ENCODE measurements around the gene WFIKKN1.

Gene WFIKKN1

DNA sequence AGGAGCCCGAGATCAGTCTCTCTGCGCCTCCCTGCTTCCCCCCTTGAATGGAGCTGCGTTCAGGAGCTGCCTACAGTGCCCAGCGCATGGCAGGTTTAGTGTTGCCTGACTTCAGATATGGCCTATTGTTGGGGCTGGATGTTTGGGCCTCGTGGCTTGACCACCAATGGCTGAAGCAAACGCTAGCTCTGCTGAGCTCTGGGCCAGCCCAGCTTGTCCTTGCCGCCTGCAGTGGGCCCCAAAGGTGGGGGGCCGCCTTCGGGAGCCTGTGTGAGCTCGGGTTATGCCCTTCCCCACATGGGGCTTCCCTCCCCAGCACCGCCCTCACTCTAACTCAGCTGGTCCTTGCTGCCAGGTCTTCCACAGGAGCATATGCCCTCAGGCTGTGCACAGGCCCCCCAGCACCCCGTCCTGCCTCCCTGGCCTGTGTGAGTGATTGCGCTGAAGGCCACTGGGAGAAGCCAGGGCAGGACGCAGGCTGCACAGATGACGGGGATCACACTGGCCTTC is 7.3 kb downstream of the WFIKKN1 start:
- DNase-seq = no peak

DNA sequence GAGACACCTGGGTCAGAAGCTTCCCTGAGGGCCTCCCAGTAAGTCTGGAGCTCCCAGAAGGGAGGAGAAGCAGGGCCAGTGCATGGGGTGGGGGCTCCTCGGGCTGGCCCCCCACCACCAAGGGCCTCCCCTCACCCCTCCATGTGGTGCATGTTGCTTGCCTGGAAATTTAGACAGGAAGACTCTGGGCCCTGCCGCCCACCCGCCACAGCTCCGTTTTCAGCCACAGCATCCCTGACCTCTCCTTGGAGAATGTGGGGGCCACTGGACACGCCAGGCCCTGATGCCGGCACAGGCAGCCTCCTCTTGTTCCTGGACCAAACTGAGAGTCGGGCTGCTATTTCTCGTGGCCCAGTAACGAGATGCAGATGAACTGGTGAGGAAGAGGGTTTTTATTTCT is 8.1 kb downstream of the WFIKKN1 start:
- no peak for DNase-seq

- no peak for DNase-seq
These were observed 9.8 kb downstream of the WFIKKN1 start for GRCh38 chr16:640614-641013.

DNA sequence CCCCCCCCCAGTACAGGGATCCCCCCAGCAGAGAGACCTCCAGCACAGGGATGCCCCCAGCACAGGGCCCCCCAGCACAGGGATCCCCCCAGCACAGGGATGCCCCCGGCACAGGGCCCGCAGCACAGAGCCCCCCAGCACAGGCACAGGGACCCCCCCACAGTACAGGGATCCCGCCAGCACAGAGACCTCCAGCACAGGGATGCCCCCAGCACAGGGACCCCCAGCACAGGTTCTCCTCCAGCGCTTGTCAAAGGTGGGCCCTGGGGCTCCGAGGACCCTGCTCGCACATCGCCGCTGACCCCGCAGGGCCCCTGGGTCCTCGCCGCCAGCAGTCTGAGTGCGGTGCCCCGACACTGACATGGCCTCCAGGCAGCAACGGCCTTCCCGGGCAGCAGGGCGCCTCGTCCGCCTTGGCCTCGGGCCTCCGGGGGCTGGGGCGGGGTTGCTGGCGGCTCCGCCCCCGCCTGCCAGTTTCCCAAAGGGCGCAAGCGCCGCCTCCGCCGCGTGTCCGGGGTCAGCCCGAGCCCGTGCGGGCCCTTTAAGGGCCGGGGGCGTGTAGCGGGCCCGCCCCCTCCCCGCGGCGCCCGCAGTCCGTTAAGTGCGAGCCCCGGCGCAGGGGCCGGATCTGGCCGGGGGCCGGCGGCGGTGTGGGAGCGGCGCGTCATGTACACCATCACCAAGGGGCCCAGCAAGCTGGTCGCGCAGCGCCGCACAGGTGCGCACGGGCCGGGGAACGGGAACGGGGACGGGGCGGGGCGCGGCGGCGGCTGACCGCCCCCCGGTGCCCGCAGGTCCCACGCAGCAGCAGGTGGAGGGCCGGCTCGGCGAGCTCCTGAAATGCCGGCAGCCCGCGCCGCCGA is 10.8 kb downstream of the WFIKKN1 start, which contains the start of gene MCRIP2:
Gene MCRIP2 (plus strand): TSS at position 503 of the 863 bp plus-strand sequence. CDS start 164 bp downstream, at position 667.
- DNase-seq = peak; percentile 80

GRCh38 chr16:642189-643049 is 11.6 kb downstream of the WFIKKN1 start:
- no peak for DNase-seq

DNA sequence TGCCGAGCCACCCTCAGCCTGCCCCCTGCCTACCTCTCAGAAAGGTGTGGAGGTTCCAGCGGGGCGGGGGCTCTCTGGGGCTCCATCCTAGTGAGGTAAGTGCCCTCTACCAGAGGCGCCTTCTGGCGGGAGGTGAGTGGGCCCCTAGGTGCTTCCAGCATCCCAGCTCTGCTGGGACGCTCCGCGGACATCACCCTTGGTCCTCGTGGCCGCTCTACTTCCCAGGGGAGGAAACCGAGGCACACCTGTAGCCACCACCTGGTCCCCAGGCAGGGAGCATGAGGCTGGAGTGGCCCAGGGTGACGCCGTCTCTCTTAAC is 12.2 kb downstream of the WFIKKN1 start:
- DNase-seq = no peak

DNA sequence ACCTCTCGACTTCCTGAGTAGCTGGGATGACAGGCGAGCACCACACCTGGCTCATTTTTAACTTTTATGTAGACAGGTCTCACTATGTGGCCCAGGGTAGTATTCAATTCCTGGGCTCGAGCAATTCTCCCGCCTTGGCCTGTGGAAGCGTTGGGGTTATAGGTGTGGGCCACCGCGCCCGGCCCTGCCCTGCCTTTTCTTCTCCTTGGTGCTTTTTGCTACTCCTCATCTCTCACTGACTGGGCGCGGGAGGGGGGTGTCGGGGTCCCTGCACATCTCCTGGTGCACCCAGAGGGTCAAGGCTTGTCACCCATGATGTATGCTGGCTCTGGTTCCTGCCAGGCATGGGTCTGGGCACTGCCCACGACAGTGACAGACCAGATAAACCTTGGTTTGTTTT is 13.8 kb downstream of the WFIKKN1 start:
- no peak for DNase-seq

GRCh38 chr16:645852-646678 is 15.3 kb downstream of the WFIKKN1 start:
- no peak for DNase-seq

DNA sequence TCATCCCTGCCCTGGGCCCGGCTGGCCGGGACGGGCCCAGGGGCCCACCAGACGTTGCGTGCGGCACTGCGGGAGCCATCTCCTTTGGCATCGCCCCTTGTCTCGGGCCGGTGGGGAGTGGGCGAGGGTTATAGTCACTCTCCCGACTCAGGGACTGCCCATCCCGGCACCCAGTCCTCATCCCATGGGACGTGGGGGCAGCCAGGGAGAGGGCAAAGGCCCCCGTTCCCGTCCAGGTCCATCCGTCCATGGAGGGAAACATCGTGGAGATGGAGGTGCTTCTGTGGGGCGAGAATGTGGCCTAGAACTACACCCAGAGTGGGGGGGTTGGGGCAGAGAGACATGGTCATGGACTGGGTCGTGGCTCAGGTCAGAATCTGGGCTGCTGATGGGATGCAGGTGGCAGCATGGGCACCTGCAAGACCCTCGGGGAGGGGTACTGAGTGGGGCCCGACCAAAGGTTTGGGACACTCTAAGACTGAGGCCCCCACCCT is 15.9 kb downstream of the WFIKKN1 start:
- DNase-seq = no peak

- DNase-seq = no peak
These were observed 16.6 kb downstream of the WFIKKN1 start for GRCh38 chr16:647173-647902.

DNA sequence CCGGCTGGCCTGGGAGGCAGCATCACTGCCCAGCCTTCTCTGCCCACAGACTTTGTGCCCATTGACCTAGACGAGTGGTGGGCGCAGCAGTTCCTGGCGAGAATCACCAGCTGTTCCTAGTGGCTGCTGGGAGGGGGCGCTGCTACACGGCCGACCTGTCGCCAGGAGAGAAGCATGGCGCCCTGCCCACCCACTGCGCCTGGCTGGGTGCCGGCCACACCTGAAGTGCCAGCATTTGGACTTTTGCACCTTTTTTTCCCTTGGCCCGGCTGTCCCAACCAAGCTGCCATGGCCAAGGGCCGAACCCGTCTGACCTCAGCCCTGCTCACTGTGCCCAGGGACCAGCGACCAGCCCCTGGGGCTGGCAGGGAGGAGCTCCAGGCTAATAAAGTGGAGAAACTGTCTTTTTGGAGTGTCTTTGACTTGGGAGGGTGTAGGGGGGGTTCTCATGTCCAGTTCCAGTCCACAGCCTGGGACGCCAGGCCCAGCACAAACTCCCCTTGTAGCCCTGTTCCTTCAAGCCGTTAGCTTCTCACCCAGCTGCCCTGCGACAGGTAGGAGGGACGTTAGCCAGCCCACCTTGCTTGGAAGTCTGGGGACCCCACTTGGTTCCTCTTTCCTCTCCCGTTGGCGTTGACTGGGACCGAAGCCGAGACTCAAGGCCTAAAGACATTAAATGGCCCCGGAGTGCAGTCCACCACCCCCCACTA is 17.4 kb downstream of the WFIKKN1 start:
- DNase-seq = no peak

DNA sequence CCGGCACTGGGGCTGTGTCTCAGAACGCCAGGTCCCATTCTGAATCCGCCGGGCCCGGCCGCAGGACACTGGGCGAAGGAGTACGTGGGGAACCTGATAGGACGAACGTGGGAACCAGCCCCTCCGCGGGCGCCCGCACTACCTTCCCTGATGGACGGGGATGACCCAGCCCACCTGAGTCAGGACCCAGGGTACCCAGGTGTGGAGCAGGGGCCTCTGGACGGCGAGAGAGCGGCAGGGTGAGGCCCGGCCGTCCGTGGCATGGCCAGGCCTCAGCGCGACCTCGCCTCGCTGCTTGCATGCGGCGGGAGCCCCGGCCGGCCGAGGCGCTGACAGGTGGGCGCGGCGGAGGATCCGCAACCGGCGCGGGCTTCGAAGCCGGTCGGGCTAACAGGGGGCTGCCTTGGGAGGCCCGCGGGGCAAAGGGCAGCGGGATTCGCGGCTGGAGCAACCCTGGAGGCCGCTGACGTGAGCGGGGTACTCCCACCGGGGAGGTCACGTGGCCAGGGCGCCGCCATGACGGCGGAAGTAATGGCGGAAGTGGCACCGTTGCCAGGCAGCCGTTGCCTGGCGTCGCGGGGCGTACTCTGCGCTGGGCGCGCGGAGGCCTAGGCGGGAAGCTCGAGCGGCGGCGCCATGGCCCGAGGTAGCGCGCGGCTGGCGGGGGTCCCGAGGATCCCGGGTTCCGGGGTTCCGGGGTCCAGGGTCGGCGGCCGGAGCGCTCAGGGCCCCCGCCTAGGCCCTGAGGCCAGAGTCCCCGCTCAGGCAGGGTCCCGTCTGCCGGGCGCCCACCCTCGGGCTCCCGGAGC is 18.2 kb downstream of the WFIKKN1 start, which contains the start of gene WDR90:
Gene WDR90 (plus strand): TSS at position 585 of the 809 bp plus-strand sequence. CDS start 52 bp downstream, at position 637.
- DNase-seq = peak; percentile 96

- DNase-seq = no peak
These were observed 18.8 kb downstream of the WFIKKN1 start for GRCh38 chr16:649631-650030.

DNA sequence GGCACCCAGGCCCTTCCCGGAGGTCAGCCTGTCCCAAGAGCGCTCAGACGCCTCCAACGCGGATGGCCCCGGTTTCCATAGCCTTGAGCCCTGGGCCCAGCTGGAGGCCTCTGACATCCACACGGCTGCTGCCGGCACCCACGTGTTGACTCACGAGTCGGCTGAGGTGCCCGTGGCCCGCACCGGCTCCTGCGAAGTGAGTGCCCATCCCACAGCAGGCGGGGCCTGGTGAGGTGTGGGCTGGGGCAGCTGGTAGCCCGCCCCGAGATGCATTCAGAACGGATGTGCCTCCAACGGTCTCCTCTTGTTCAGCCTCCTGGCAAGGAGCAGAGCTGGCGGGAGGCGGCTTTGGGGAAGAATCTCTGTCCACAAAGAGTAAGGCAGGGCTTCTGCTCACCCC is 21.1 kb downstream of the WFIKKN1 start:
- no peak for DNase-seq

GRCh38 chr16:652454-653305 is 21.9 kb downstream of the WFIKKN1 start:
- no peak for DNase-seq

DNA sequence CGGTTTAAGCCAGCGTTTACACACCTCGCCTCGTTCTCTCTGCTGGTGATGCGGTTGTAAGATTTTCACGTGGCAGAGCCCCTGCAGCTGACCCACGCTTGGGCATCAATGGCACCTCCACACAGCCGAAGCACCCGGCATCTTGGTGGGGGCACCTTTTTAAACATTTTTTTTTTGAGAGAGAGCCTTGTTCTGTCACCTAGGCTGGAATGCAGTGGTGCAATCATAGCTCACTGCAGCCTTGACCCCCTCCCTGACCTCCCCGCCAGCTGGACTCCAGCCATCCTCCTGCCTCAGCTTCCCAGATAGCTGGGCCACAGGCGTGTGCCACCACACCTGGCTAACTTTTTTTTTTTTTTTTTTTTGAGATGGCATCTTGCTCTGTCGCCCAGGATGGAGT is 23.2 kb downstream of the WFIKKN1 start:
- no peak for DNase-seq

DNA sequence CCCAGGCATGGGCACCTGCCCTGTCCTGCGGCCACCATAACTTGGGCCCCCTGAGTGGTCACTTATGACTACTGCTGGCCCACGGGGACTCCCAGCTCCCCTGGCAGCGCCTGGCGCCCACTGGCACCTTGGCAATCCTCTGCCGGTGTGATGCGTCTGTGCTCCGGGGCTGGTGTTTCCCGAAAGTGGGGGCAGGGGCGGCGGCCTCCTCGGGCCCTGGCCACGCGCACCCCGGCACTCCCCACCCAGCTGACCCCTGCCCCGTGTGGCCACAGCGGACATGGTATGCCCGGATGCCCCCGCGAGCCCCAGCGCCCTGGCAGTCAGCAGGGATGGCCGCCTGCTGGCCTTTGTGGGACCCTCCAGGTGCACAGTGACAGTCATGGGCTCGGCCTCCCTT is 26.7 kb downstream of the WFIKKN1 start:
- no peak for DNase-seq

DNA sequence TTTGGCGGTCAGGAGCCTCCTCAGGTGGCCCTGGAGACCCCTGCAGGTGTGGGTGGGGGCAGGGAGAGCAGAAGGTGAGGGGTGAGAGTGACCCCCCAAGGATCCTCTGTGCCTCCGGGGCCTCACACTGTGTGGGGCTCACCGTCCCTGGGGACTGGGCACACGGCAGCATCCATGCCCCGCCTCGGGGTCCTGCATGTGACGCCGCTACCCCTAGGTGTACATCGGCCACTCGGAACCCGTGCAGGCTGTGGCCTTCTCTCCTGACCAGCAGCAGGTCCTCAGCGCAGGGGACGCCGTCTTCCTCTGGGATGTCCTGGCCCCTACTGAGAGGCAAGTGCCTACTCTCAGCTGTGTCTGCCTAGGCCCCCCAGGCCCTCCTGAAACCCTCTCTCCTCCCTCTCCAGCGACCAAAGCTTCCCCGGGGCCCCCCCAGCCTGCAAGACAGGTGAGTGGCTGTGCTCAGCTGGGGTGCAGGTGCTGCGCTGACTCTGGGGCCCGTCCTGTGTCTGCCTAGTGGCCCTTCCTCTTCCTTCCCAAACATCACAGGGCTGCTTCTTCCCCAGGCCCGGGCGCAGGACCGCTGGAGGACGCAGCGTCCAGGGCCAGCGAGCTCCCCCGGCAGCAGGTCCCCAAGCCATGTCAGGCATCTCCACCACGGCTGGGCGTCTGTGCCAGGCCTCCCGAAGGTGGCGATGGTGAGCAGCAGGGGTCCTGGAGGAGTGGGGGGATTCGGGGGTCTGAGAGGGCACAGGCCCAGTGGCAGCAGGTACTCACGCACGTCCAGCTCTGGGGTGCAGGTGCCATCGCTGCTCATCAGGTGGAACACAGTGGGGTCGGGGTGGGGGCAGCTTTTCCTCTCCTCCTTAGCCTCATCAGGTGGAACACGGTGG is 28.1 kb downstream of the WFIKKN1 start:
- DNase-seq = no peak

All from right forelimb (tissue), 1 donor.